Measurements from ENCODE around the gene PRMT7. TPM values are rescaled to one million over a fixed set of nuclear protein-coding genes. Genes with fewer than 3 reads are reported as not detected.

The PRMT7 gene
- total and polyA plus RNA-seq, 2 experiments from 2014 or later, result 56.6 to 110 TPM

DNA sequence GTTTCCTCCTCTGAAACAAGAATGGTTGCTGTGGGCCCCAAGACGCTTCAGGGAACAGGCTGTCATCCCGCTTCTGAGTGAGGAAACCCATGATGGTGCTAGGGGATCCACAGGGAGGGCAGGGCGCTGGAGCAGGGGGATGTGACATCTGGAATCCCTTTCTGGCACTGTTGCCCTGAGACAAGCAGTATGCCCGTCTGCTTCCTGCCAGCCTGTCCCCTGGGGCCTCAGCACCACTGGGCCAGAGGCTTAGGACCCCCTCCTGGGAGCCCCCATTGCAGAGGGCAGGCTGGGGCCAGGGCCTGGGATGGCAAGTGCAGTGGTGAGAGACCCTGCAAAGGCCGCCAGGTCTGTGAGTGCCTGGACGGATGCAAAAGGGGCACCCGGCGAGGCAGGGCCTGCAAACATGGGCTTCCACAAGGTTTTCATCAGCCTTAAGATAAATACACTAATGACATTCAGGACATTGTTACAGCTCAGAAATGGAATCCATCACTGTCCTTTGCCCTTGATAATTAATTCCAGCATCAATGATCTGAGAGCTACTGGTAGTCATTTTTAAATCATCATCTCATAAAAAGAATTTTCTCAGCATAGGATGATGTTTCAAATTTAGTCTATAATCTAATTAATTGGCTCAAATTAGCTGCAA is 51.6 kb downstream of the PRMT7 start:
- no peak for DNase-seq (ENCODE audit: low read depth in 1 of 2, low spot score in 1 of 2)
- Histone ChIP-seq H3K36me3 (peaks cover 6% of the 10 kb centered on the region), H3K9me3 (ENCODE audit: low read depth) (no peaks in the 10 kb centered on the region), H3K27ac (no peak overlapping the region), H3K4me1 (ENCODE audit: low read depth) (no peaks in the 10 kb centered on the region), H3K4me3 (no peak overlapping the region), H3K27me3 (no peaks in the 10 kb centered on the region)
- TF ChIP-seq, protein P1, sequence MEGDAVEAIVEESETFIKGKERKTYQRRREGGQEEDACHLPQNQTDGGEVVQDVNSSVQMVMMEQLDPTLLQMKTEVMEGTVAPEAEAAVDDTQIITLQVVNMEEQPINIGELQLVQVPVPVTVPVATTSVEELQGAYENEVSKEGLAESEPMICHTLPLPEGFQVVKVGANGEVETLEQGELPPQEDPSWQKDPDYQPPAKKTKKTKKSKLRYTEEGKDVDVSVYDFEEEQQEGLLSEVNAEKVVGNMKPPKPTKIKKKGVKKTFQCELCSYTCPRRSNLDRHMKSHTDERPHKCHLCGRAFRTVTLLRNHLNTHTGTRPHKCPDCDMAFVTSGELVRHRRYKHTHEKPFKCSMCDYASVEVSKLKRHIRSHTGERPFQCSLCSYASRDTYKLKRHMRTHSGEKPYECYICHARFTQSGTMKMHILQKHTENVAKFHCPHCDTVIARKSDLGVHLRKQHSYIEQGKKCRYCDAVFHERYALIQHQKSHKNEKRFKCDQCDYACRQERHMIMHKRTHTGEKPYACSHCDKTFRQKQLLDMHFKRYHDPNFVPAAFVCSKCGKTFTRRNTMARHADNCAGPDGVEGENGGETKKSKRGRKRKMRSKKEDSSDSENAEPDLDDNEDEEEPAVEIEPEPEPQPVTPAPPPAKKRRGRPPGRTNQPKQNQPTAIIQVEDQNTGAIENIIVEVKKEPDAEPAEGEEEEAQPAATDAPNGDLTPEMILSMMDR (IDR thresholded peaks at IDR 0.05; ENCODE audit: low read depth, low read length), result no peak

DNA sequence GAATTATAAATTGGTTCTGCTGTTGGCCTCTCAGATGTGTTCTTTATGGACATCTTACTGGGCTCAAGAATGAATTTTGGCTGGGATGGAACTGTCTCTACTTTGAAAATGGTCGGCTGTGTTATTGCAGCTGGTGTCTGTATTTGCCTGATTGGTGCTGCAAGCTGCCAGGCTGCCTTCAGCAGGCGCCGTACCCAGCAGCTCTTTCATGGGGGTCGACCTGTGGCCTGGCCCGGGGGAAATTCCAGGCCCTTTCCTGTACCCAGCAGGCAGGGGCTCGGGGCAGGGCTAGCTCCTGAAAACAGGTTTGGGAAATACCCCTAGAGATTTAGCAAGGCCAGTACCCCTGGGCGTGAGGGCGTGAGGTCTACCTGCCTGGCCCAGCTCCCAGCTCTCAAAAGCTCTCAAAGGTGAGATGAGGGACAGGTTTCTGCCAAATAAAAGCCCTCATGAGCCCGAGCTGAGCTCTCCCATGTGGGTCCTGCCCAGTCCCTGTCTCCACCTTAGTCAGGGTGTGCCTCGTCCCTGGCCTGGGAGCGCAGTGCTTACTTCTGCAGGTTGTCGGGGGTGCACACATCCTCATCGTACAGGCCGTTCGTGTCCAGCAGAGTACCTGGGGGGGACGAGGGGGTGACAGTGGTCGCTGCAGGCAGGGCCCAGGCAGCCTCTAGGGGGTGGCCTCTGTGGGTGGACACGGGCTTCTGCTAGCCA is 52.3 kb downstream of the PRMT7 start:
- Histone ChIP-seq H3K4me1 (ENCODE audit: low read depth) (no peaks in the 10 kb centered on the region), H3K9me3 (ENCODE audit: low read depth) (no peaks in the 10 kb centered on the region), H3K36me3 (peaks cover under 1% of the 10 kb centered on the region), H3K27ac (no peak overlapping the region), H3K4me3 (no peak overlapping the region), H3K27me3 (no peaks in the 10 kb centered on the region)
- TF ChIP-seq, protein P1 (IDR thresholded peaks at IDR 0.05; ENCODE audit: low read depth, low read length), result no peak
- DNase-seq (ENCODE audit: low read depth in 1 of 2, low spot score in 1 of 2), result no peak

DNA sequence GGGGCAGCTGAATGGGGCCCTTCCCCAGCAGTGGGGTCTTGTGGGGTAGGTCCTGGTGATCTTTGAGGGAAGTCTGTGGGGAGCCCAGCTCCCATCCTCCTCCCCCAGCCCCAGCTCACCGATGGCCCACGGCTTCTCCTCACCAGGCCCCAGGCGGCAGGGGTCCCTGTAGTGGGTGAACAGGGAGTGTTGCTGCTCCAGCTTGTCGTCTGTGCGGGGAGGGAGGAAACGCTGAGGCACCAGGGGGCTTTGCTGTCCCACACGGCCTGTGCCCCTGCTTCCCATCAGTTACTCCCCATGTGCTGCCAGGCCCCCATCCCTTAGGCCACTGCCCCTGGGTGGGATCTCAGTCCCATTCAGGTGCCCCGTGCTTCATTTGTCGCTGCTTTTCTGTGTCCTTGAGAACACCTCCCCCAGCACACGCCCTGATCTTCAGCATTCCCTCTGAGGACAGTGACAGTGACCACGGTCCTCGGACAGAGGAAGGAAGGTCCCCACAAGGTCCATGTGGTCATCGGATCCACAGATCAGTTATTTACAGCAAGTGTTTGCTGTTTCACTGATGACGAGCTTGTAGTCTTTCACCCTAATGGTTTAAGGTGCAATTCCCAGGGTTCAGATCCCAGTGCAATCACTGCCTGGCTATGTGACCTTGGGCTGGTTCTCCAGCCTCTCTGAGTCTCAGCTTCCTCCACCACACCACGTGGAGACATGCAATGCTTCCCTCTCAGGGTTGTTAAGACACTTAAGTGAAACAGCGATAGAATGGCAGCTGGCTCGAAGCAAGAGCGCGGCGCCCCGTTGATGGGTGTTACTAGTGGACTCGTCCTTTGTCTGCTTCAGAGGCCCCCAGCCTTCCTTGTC is 53.1 kb downstream of the PRMT7 start:
- Histone ChIP-seq H3K36me3 (no peaks in the 10 kb centered on the region), H3K27ac (no peak overlapping the region), H3K27me3 (no peaks in the 10 kb centered on the region), H3K4me1 (ENCODE audit: low read depth) (no peaks in the 10 kb centered on the region), H3K4me3 (no peak overlapping the region), H3K9me3 (ENCODE audit: low read depth) (no peaks in the 10 kb centered on the region)
- TF ChIP-seq, protein P1 (IDR thresholded peaks at IDR 0.05; ENCODE audit: low read depth, low read length), result no peak
- peak in 1 of 2 donors; percentile 5 for DNase-seq (ENCODE audit: low read depth in 1 of 2, low spot score in 1 of 2)

DNA sequence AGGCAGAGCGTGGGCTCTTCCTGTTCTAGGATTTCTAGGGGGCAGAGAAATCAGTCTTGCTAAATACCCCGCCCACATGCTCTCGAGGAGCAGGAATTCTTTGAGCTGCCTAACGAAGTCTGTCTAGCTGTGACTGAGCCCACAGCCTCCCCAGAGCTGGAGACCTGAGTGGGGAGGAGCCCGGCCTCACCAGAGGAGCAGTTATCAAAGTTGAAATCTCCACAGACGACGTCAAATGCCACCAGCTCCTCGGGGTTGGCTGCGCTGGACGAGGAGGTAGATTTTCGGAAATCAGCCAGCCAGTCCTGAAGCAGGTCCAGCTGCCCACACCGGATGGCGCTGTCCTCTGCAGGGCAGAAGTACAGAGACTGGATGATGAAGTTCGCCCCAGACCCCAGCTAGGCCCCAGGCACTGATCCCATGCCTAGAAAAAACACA is 53.8 kb downstream of the PRMT7 start:
- no peaks in the 10 kb centered on the region for H3K27me3 ChIP-seq
- H3K4me1 ChIP-seq (ENCODE audit: low read depth), result no peaks in the 10 kb centered on the region
- peak in 1 of 2 donors; percentile 45 for DNase-seq (ENCODE audit: low read depth in 1 of 2, low spot score in 1 of 2)
- no peak overlapping the region for H3K4me3 ChIP-seq
- H3K36me3 ChIP-seq, result no peaks in the 10 kb centered on the region
- TF ChIP-seq, protein P1 (IDR thresholded peaks at IDR 0.05; ENCODE audit: low read depth, low read length), result peak; percentile 17
- H3K9me3 ChIP-seq (ENCODE audit: low read depth), result no peaks in the 10 kb centered on the region
- H3K27ac ChIP-seq, result no peak overlapping the region

DNA sequence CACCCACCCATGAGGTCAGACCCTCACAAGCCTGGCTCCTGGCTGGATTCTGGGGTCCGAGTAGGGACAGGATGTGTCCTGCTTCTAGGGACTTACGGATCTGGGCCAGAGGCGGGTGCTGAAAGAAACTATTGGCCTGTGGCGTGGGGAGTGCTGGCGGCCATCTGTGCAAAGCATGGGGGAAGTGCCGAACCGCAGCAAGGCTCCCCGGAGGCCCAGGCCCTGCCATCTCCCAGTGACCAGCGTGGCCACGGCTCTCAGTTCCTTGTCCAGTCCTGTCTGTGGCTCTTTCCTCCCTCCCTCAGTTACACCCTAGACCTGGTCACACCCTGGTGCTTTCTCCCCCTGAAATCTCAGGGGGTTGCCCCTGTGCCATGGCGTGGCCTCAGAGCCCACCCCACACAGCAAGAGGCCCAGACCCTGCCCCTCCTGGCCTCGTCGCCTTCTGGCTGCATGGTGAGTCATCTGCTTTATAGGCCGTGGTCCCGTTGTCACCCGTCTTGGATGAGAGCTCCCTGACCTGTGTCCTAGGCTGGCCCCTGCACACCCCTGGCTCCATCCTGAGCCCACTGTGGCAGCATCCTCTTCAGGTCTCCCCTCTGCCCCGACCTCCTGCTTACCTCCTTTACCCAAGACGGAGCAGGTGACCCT is 54.5 kb downstream of the PRMT7 start:
- H3K36me3 ChIP-seq, result no peaks in the 10 kb centered on the region
- H3K27me3 ChIP-seq, result no peaks in the 10 kb centered on the region
- TF ChIP-seq, protein P1 (IDR thresholded peaks at IDR 0.05; ENCODE audit: low read depth, low read length), result no peak
- H3K4me3 ChIP-seq, result no peak overlapping the region
- H3K9me3 ChIP-seq (ENCODE audit: low read depth), result no peaks in the 10 kb centered on the region
- H3K27ac ChIP-seq, result no peak overlapping the region
- no peak for DNase-seq (ENCODE audit: low read depth in 1 of 2, low spot score in 1 of 2)
- no peaks in the 10 kb centered on the region for H3K4me1 ChIP-seq (ENCODE audit: low read depth)

Data from cardiac muscle cell (in vitro differentiated cells and primary cell).